ENCODE results near the gene TAF6L. TPM values are rescaled to one million over a fixed set of nuclear protein-coding genes. Genes with fewer than 3 reads are reported as not detected.
A peak's percentile ranks its signal among the peaks of the same experiment; 100 is the strongest.

Gene TAF6L
- total RNA-seq, 1 experiment from 2014 or later, result 42.1 TPM

DNA sequence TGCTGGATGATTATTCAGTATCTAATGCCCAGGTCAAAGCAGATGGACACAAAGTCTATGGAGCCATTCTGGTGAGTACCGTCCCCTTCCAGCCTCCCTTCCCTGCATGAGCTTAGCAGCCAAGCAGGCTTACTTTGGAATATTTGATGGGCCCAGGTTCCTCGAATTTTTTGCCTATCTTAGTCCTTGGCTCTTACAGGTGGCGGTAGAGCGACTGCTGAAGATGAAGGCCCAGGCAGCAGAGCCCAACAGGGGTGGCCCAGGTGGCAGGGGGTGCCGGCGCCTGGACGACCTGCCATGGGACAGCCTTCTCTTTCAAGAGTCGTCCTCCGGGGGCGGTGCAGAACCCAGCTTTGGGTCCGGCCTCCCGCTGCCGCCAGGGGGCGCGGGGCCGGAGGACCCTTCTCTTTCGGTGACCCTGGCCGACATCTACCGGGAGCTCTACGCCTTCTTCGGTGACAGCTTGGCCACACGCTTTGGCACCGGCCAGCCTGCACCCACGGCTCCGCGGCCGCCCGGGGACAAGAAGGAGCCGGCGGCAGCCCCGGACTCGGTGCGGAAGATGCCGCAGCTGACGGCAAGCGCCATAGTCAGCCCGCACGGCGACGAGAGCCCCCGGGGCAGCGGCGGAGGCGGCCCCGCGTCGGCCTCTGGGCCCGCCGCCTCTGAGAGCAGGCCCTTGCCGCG is 15.3 kb downstream of the TAF6L start:
- peak; percentile 61 for ATAC-seq
- H3K9me3 Mint-ChIP-seq, result no peaks in the 10 kb centered on the region
- TF ChIP-seq NR3C1 (CRISPR knock-in tag; conservative IDR thresholded peaks at IDR 0.05; ENCODE audit: low read depth), result no peak
- TF ChIP-seq ZNF121 (CRISPR knock-in tag; IDR thresholded peaks at IDR 0.05), result peak; percentile 97
- TF ChIP-seq, protein P1, sequence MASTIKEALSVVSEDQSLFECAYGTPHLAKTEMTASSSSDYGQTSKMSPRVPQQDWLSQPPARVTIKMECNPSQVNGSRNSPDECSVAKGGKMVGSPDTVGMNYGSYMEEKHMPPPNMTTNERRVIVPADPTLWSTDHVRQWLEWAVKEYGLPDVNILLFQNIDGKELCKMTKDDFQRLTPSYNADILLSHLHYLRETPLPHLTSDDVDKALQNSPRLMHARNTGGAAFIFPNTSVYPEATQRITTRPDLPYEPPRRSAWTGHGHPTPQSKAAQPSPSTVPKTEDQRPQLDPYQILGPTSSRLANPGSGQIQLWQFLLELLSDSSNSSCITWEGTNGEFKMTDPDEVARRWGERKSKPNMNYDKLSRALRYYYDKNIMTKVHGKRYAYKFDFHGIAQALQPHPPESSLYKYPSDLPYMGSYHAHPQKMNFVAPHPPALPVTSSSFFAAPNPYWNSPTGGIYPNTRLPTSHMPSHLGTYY (CRISPR knock-in tag; IDR thresholded peaks at IDR 0.05), result 0 out of 2 replicates have a peak, but pooled peaks have one; percentile 64
- 0 out of 2 replicates have a peak, but pooled peaks have one; percentile 55 for TF ChIP-seq TEAD1 (CRISPR knock-in tag; IDR thresholded peaks at IDR 0.05)
- TF ChIP-seq, protein P2, sequence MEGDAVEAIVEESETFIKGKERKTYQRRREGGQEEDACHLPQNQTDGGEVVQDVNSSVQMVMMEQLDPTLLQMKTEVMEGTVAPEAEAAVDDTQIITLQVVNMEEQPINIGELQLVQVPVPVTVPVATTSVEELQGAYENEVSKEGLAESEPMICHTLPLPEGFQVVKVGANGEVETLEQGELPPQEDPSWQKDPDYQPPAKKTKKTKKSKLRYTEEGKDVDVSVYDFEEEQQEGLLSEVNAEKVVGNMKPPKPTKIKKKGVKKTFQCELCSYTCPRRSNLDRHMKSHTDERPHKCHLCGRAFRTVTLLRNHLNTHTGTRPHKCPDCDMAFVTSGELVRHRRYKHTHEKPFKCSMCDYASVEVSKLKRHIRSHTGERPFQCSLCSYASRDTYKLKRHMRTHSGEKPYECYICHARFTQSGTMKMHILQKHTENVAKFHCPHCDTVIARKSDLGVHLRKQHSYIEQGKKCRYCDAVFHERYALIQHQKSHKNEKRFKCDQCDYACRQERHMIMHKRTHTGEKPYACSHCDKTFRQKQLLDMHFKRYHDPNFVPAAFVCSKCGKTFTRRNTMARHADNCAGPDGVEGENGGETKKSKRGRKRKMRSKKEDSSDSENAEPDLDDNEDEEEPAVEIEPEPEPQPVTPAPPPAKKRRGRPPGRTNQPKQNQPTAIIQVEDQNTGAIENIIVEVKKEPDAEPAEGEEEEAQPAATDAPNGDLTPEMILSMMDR (IDR thresholded peaks at IDR 0.05), result peak; percentile 96
- TF ChIP-seq, protein P3, sequence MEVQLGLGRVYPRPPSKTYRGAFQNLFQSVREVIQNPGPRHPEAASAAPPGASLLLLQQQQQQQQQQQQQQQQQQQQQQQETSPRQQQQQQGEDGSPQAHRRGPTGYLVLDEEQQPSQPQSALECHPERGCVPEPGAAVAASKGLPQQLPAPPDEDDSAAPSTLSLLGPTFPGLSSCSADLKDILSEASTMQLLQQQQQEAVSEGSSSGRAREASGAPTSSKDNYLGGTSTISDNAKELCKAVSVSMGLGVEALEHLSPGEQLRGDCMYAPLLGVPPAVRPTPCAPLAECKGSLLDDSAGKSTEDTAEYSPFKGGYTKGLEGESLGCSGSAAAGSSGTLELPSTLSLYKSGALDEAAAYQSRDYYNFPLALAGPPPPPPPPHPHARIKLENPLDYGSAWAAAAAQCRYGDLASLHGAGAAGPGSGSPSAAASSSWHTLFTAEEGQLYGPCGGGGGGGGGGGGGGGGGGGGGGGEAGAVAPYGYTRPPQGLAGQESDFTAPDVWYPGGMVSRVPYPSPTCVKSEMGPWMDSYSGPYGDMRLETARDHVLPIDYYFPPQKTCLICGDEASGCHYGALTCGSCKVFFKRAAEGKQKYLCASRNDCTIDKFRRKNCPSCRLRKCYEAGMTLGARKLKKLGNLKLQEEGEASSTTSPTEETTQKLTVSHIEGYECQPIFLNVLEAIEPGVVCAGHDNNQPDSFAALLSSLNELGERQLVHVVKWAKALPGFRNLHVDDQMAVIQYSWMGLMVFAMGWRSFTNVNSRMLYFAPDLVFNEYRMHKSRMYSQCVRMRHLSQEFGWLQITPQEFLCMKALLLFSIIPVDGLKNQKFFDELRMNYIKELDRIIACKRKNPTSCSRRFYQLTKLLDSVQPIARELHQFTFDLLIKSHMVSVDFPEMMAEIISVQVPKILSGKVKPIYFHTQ (CRISPR knock-in tag; IDR thresholded peaks at IDR 0.05), result peak; percentile 57; the same call in 1 of the 2 replicates
- TF ChIP-seq SMAD3 (CRISPR knock-in tag; IDR thresholded peaks at IDR 0.05; ENCODE audit: borderline replicate concordance), result no peak
- TF ChIP-seq TEAD4 (CRISPR knock-in tag; IDR thresholded peaks at IDR 0.05), result peak; percentile 55; the same call in 1 of the 2 replicates
- peak; percentile 50; the same call in 1 of the 2 replicates for TF ChIP-seq GTF2I (CRISPR knock-in tag; conservative IDR thresholded peaks at IDR 0.05)
- TF ChIP-seq, protein P4, sequence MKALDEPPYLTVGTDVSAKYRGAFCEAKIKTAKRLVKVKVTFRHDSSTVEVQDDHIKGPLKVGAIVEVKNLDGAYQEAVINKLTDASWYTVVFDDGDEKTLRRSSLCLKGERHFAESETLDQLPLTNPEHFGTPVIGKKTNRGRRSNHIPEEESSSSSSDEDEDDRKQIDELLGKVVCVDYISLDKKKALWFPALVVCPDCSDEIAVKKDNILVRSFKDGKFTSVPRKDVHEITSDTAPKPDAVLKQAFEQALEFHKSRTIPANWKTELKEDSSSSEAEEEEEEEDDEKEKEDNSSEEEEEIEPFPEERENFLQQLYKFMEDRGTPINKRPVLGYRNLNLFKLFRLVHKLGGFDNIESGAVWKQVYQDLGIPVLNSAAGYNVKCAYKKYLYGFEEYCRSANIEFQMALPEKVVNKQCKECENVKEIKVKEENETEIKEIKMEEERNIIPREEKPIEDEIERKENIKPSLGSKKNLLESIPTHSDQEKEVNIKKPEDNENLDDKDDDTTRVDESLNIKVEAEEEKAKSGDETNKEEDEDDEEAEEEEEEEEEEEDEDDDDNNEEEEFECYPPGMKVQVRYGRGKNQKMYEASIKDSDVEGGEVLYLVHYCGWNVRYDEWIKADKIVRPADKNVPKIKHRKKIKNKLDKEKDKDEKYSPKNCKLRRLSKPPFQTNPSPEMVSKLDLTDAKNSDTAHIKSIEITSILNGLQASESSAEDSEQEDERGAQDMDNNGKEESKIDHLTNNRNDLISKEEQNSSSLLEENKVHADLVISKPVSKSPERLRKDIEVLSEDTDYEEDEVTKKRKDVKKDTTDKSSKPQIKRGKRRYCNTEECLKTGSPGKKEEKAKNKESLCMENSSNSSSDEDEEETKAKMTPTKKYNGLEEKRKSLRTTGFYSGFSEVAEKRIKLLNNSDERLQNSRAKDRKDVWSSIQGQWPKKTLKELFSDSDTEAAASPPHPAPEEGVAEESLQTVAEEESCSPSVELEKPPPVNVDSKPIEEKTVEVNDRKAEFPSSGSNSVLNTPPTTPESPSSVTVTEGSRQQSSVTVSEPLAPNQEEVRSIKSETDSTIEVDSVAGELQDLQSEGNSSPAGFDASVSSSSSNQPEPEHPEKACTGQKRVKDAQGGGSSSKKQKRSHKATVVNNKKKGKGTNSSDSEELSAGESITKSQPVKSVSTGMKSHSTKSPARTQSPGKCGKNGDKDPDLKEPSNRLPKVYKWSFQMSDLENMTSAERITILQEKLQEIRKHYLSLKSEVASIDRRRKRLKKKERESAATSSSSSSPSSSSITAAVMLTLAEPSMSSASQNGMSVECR (CRISPR knock-in tag; IDR thresholded peaks at IDR 0.05; ENCODE audit: borderline replicate concordance), result 0 out of 2 replicates have a peak, but pooled peaks have one; percentile 47
- peak; percentile 48; the same call in 1 of the 2 replicates for TF ChIP-seq GABPB1 (CRISPR knock-in tag; IDR thresholded peaks at IDR 0.05)
- TF ChIP-seq PRRX2 (CRISPR knock-in tag; IDR thresholded peaks at IDR 0.05), result 0 out of 2 replicates have a peak, but pooled peaks have one; percentile 64
- 0 out of 2 replicates have a peak, but pooled peaks have one; percentile 21 for TF ChIP-seq TCF7 (CRISPR knock-in tag; IDR thresholded peaks at IDR 0.05; ENCODE audit: low read depth)
- TF ChIP-seq, protein P5, sequence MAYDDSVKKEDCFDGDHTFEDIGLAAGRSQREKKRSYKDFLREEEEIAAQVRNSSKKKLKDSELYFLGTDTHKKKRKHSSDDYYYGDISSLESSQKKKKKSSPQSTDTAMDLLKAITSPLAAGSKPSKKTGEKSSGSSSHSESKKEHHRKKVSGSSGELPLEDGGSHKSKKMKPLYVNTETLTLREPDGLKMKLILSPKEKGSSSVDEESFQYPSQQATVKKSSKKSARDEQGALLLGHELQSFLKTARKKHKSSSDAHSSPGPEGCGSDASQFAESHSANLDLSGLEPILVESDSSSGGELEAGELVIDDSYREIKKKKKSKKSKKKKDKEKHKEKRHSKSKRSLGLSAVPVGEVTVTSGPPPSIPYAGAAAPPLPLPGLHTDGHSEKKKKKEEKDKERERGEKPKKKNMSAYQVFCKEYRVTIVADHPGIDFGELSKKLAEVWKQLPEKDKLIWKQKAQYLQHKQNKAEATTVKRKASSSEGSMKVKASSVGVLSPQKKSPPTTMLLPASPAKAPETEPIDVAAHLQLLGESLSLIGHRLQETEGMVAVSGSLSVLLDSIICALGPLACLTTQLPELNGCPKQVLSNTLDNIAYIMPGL (CRISPR knock-in tag; IDR thresholded peaks at IDR 0.05), result peak; percentile 92
- 0 out of 2 replicates have a peak, but pooled peaks have one; percentile 22 for TF ChIP-seq ESRRA (CRISPR knock-in tag; IDR thresholded peaks at IDR 0.05; ENCODE audit: borderline replicate concordance)
- TF ChIP-seq, protein P6, sequence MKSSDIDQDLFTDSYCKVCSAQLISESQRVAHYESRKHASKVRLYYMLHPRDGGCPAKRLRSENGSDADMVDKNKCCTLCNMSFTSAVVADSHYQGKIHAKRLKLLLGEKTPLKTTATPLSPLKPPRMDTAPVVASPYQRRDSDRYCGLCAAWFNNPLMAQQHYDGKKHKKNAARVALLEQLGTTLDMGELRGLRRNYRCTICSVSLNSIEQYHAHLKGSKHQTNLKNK (CRISPR knock-in tag; IDR thresholded peaks at IDR 0.05), result no peak
- TF ChIP-seq KAT7 (CRISPR knock-in tag; IDR thresholded peaks at IDR 0.05; ENCODE audit: borderline replicate concordance), result peak; percentile 53; the same call in 1 of the 2 replicates
- no peak for TF ChIP-seq CREM (CRISPR knock-in tag; IDR thresholded peaks at IDR 0.05)
- TF ChIP-seq ZNF396 (CRISPR knock-in tag; IDR thresholded peaks at IDR 0.05; ENCODE audit: borderline replicate concordance), result no peak
- H3K27ac Mint-ChIP-seq, result peak overlapping the region; percentile 71
- peaks cover 39% of the 10 kb centered on the region for H3K36me3 Mint-ChIP-seq
- H3K27me3 Mint-ChIP-seq (ENCODE audit: low read depth), result no peaks in the 10 kb centered on the region; the same call in 1 of the 2 replicates
- CTCF ChIA-PET, result interaction anchor here (0.6 to 4.6 kb wide), 60 partner anchors 10 to 392 kb away, joined by 3 to 121 read pairs (median 5); partner anchors contain the start of genes B3GAT3, BSCL2, C11orf98 and CSKMT
- H3K4me3 Mint-ChIP-seq, result peak overlapping the region; percentile 64
- POLR2A ChIA-PET, result interaction anchor here (0.7 to 3.4 kb wide), 19 partner anchors 15 to 122 kb away, joined by 3 to 25 read pairs (median 5); partner anchors contain the start of genes C11orf98, CSKMT, GNG3 and HNRNPUL2
- peak; percentile 93 for DNase-seq (ENCODE audit: low spot score)
- H3K4me1 Mint-ChIP-seq, result peaks cover 29% of the 10 kb centered on the region

Data from WTC11 (cell line).